SK-N-SH (cell line): Measurements from ENCODE around the gene FAM240A.
"Not testable (repeated sequence)": the region's sequence is repeated elsewhere in the genome, so short reads cannot be mapped to it uniquely, and the experiment has no call there.

Experiments used
- CTCF ChIP-seq: fragments of 200-600 bp; sonication (generic); IDR thresholded peaks from 2 replicates; pipeline ENCODE4 v1.6.1; 2017; ENCODE audit warnings: antibody characterized with exemption, mild to moderate bottlenecking, moderate library complexity
- ELF1 ChIP-seq: IDR thresholded peaks from 2 replicates; pipeline ENCODE4 v1.4.0; 2012
- JUND ChIP-seq: IDR thresholded peaks from 2 replicates; pipeline ENCODE4 v1.4.0; 2012
- MAX ChIP-seq: IDR thresholded peaks from 2 replicates; pipeline ENCODE4 v1.4.0; 2012; ENCODE audit warnings: low read depth
- TAF1 ChIP-seq: IDR thresholded peaks from 2 replicates; pipeline ENCODE4 v1.6.1; 2012; ENCODE audit warnings: low read depth, mild to moderate bottlenecking, low read length, moderate library complexity, borderline replicate concordance
- USF2 ChIP-seq: fragments of 150-350 bp; IDR thresholded peaks from 2 replicates; pipeline ENCODE4 v1.6.1; 2017; ENCODE audit warnings: antibody characterized with exemption, low read length, low read depth, borderline replicate concordance

- TF ChIP-seq MAX, CTCF, TAF1, ELF1, USF2, JUND: not testable (repeated sequence)
These were observed 25.1 kb upstream of the FAM240A start for GRCh38 chr3:46587268-46587667.
